H1 (cell line): ENCODE data around the gene SSH2. TPM values are rescaled to one million over a fixed set of nuclear protein-coding genes. Genes with fewer than 3 reads are reported as not detected.

ENCODE experiments used
- ATF2 ChIP-seq: IDR thresholded peaks from 2 replicates; pipeline ENCODE4 v1.6.1; 2012; ENCODE audit warnings: low read length, inconsistent platforms
- PHF8 ChIP-seq: fragments of 200-600 bp; sonication (generic); conservative IDR thresholded peaks from 2 replicates; pipeline ENCODE4 v1.7.1; 2012; ENCODE audit warnings: low read depth, mild to moderate bottlenecking, inconsistent platforms, low read length, moderate library complexity
- TBP ChIP-seq: IDR thresholded peaks from 2 replicates; pipeline ENCODE4 v1.6.1; 2011; ENCODE audit warnings: low read depth, low read length, improper control_type of control experiment
- polyA plus RNA-seq, 7 experiments: library from polyadenylated mRNA; depleted of rRNA in 3 of 7; stranded (reverse) in 5 of 7; unstranded in 2 of 7; fragments of >200 nt in 5 of 7; fragments of 200-250 nt in 2 of 7; gene quantifications; 1 replicate in 5 of 7; 2 replicates in 1 of 7; 4 replicates in 1 of 7; pipeline versions ENCODE4 v1.2.1 to v1.2.3, GENCODE V29; 2011 to 2013; ENCODE audit warnings: missing spikeins in 2 of 7, mixed read lengths in 2 of 7
- total RNA-seq: library from RNA; stranded (reverse); fragmentation: NEBNext Ultra II Directional; extraction: Animal tissue kit (Norgen Biotek cat#: 25700); gene quantifications from 2 replicates; pipeline ENCODE4 v1.2.1, GENCODE V29; 2021
- TF ChIP-seq, protein P1 (sequence below), 3 experiments: IDR thresholded peaks; 1 replicate in 2 of 3; 2 replicates in 1 of 3; pipeline versions ENCODE4 v1.5.1 to v1.6.1; 2011; ENCODE audit warnings: low read length in 3 of 3, mild to moderate bottlenecking in 3 of 3, inconsistent platforms in 2 of 3, low read depth in 1 of 3, moderate library complexity in 1 of 3; ENCODE audit not compliant: insufficient read depth in 1 of 3; ENCODE audit errors: control extremely low read depth in 1 of 3
- TF ChIP-seq, protein P2 (sequence below): IDR thresholded peaks from 2 replicates; pipeline ENCODE4 v1.6.1; 2011; ENCODE audit warnings: low read length, improper control_type of control experiment

The SSH2 gene
- total and polyA plus RNA-seq, 2 of the 8 experiments (the other 6 are each of a cell fraction or from before 2014, with no cell fraction given): 5.2 to 15.9 TPM

- TF ChIP-seq, protein P1, sequence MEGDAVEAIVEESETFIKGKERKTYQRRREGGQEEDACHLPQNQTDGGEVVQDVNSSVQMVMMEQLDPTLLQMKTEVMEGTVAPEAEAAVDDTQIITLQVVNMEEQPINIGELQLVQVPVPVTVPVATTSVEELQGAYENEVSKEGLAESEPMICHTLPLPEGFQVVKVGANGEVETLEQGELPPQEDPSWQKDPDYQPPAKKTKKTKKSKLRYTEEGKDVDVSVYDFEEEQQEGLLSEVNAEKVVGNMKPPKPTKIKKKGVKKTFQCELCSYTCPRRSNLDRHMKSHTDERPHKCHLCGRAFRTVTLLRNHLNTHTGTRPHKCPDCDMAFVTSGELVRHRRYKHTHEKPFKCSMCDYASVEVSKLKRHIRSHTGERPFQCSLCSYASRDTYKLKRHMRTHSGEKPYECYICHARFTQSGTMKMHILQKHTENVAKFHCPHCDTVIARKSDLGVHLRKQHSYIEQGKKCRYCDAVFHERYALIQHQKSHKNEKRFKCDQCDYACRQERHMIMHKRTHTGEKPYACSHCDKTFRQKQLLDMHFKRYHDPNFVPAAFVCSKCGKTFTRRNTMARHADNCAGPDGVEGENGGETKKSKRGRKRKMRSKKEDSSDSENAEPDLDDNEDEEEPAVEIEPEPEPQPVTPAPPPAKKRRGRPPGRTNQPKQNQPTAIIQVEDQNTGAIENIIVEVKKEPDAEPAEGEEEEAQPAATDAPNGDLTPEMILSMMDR (IDR thresholded peaks at IDR 0.05; ENCODE audit: control extremely low read depth in 1 of 3, insufficient read depth in 1 of 3, low read depth in 1 of 3, low read length in 3 of 3): no peak
- TF ChIP-seq ATF2 (no peak), TBP (no peak), PHF8 (no peak)
- TF ChIP-seq, protein P2, sequence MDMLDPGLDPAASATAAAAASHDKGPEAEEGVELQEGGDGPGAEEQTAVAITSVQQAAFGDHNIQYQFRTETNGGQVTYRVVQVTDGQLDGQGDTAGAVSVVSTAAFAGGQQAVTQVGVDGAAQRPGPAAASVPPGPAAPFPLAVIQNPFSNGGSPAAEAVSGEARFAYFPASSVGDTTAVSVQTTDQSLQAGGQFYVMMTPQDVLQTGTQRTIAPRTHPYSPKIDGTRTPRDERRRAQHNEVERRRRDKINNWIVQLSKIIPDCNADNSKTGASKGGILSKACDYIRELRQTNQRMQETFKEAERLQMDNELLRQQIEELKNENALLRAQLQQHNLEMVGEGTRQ: no peak
Measured at GRCh38 chr17:29793501-29793900, 136.5 kb downstream of the SSH2 start (continued).
